Activated CD8-positive, alpha-beta T cell treated with anti-CD3 and anti-CD28 coated beads for 36 hours (primary cell): ENCODE results near the gene UBA3. TPM values are rescaled to one million over a fixed set of nuclear protein-coding genes. Genes with fewer than 3 reads are reported as not detected.

ENCODE experiments used
- ATAC-seq: fragments of 200-7000 bp; cut with Tn5 transposase; one replicate; pipeline ENCODE4 v1.10.0; 2021; ENCODE audit warnings: mild to moderate bottlenecking, moderate library complexity
- CTCF ChIA-PET: fragments of 350-600 bp; sonication (Branson Sonifier 250); formaldehyde crosslinking; loops from one replicate; lab custom pipeline; 2021; ENCODE audit warnings: antibody characterized with exemption; lab: Charles Lee
- POLR2A ChIA-PET: fragments of 350-600 bp; sonication (Branson Sonifier 250); formaldehyde crosslinking; loops from one replicate; lab custom pipeline; 2021; ENCODE audit warnings: antibody characterized with exemption; lab: Charles Lee
- DNase-seq: peaks from one replicate; pipeline ENCODE4 v3.0.0-alpha.2; 2020
- H3K27ac Mint-ChIP-seq: one replicate; pipeline ENCODE4 v1.8.0; 2021; ENCODE audit warnings: mild to moderate bottlenecking, mixed read lengths
- H3K27me3 Mint-ChIP-seq: one replicate; pipeline ENCODE4 v1.8.0; 2021; ENCODE audit warnings: mixed read lengths
- H3K36me3 Mint-ChIP-seq: one replicate; pipeline ENCODE4 v1.8.0; 2021; ENCODE audit warnings: low read depth, mixed read lengths
- H3K4me1 Mint-ChIP-seq: one replicate; pipeline ENCODE4 v1.8.0; 2021; ENCODE audit warnings: low read depth, mixed read lengths
- H3K4me3 Mint-ChIP-seq: one replicate; pipeline ENCODE4 v1.8.0; 2021; ENCODE audit warnings: mild to moderate bottlenecking, moderate library complexity, mixed read lengths
- H3K9me3 Mint-ChIP-seq: one replicate; pipeline ENCODE4 v1.8.0; 2021; ENCODE audit warnings: mixed read lengths
- intact Hi-C: fragments of 100-400 bp; cut with micrococcal nuclease; formaldehyde crosslinking; loops from one replicate; pipeline ENCODE4 v1.10.0; 2022
- total RNA-seq, 2 experiments: library from RNA; stranded (reverse); gene quantifications; one replicate each; pipeline ENCODE4 v1.2.3, GENCODE V29; 2021
- TF ChIP-seq, protein P1 (sequence below): fragments of 200-600 bp; IDR thresholded peaks from one replicate; pipeline ENCODE4 v1.8.0; 2022; ENCODE audit warnings: antibody characterized with exemption, mild to moderate bottlenecking

Gene UBA3
- total RNA-seq, 2 experiments from 2014 or later, result 72.7 to 75.6 TPM

GRCh38 chr3:69082805-69083204, 2.6 kb upstream of the UBA3 start:
- POLR2A ChIA-PET, result interaction anchor here (0.8 to 4.0 kb wide), 8 partner anchors 8 to 117 kb away, joined by 3 to 29 read pairs (median 6); partner anchors contain the start of gene TMF1

DNA sequence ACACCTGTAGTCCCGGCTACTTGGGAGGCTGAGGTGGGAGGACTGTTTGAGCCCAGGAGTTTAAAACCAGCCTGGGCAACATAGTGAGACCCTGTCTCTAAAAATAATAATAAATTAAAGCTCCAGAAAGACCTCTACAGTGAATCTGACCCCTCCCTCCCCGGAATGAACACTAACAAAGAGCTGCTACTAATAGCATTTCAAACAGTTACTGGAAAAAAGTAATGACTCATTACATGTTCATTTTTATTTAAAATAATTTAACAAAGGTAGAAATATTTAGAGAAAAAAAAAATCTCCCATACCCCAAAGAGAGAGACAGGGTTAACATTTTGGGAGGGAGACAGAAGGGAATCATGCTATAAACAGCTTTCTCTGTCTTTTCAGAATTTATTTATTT, 2.2 kb upstream of the UBA3 start:
- POLR2A ChIA-PET, result interaction anchor here (0.8 to 4.0 kb wide), 7 partner anchors 8 to 117 kb away, joined by 3 to 29 read pairs (median 7); partner anchors contain the start of gene TMF1
- ATAC-seq, result no peak

More at GRCh38 chr3:69082805-69083204, 2.6 kb upstream of the UBA3 start:
- DNase-seq, result peak; percentile 91
- Mint-ChIP-seq H3K4me1 (peaks cover 53% of the 10 kb centered on the region), H3K36me3 (peaks cover 27% of the 10 kb centered on the region), H3K4me3 (peak overlapping the region; percentile 60), H3K9me3 (no peaks in the 10 kb centered on the region), H3K27ac (peak overlapping the region; percentile 98), H3K27me3 (no peaks in the 10 kb centered on the region)
- TF ChIP-seq, protein P1, sequence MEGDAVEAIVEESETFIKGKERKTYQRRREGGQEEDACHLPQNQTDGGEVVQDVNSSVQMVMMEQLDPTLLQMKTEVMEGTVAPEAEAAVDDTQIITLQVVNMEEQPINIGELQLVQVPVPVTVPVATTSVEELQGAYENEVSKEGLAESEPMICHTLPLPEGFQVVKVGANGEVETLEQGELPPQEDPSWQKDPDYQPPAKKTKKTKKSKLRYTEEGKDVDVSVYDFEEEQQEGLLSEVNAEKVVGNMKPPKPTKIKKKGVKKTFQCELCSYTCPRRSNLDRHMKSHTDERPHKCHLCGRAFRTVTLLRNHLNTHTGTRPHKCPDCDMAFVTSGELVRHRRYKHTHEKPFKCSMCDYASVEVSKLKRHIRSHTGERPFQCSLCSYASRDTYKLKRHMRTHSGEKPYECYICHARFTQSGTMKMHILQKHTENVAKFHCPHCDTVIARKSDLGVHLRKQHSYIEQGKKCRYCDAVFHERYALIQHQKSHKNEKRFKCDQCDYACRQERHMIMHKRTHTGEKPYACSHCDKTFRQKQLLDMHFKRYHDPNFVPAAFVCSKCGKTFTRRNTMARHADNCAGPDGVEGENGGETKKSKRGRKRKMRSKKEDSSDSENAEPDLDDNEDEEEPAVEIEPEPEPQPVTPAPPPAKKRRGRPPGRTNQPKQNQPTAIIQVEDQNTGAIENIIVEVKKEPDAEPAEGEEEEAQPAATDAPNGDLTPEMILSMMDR, result no peak
- CTCF ChIA-PET, result interaction anchor here (0.9 to 1.5 kb wide), 3 partner anchors 11 to 39 kb away, joined by 4 to 5 read pairs (median 4); no protein-coding TSS in a partner anchor
- intact Hi-C loops, result loop anchor here (2.0 kb wide), 1 partner anchor 30 kb away; the partner anchor contains the start of gene TMF1
- ATAC-seq, result peak; percentile 57

DNA sequence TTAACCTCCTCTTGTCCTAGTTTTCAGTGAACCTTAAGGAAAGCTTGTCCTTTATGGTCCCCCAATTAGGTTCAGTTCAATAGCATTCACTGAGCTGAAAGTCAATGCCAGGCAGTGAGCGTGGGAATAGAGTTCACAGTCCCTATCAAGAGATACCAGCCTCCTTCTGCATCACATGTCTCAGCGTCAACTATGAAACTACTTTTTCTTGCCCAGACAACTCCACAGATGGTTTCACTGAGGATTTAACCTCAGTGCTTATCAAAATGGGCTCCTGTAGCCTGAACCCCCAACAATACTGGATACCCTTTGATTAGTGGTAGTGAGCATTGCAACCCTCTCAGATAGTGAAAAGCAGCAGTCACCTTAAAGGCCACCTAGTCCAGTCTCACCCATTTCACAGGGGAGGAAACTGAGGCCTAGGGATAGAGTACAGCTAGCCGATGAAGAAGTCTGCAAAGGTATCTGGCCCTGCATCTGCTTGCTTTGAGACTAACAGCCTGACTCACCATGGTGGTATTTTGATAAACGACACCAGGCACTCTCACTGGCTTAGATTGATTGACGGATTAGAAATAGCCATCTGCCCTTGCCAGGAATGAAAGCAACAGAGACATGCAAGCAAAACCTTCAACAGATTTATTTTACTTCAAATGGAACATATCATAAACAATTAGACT, 1.6 kb upstream of the UBA3 start:
- no peaks in the 10 kb centered on the region for H3K27me3 Mint-ChIP-seq
- ChIA-PET POLR2A (interaction anchor here (0.6 to 4.0 kb wide), 8 partner anchors 9 to 118 kb away, joined by 3 to 29 read pairs (median 6); partner anchors contain the start of gene TMF1), CTCF (interaction anchor here (0.9 to 2.0 kb wide), 4 partner anchors 12 to 40 kb away, joined by 4 to 5 read pairs (median 4); no protein-coding TSS in a partner anchor)
- peaks cover 59% of the 10 kb centered on the region for H3K4me1 Mint-ChIP-seq
- no peaks in the 10 kb centered on the region for H3K9me3 Mint-ChIP-seq
- peak overlapping the region; percentile 98 for H3K27ac Mint-ChIP-seq
- intact Hi-C loops, result loop anchor here (2.0 kb wide), 2 partner anchors 13 to 29 kb away; partner anchors contain the start of gene TMF1
- DNase-seq (peak; percentile 35), ATAC-seq (no peak)
- TF ChIP-seq, protein P1, result no peak
- peak overlapping the region; percentile 27 for H3K4me3 Mint-ChIP-seq
- peaks cover 26% of the 10 kb centered on the region for H3K36me3 Mint-ChIP-seq

More for the DNA sequence above, 2.2 kb upstream of the UBA3 start:
- CTCF ChIA-PET, result interaction anchor here (0.9 to 1.5 kb wide), 3 partner anchors 11 to 39 kb away, joined by 4 to 5 read pairs (median 4); no protein-coding TSS in a partner anchor
- intact Hi-C loops, result loop anchor here (2.0 kb wide), 1 partner anchor 30 kb away; the partner anchor contains the start of gene TMF1
- H3K27me3 Mint-ChIP-seq, result no peaks in the 10 kb centered on the region
- H3K36me3 Mint-ChIP-seq, result peaks cover 26% of the 10 kb centered on the region
- DNase-seq, result no peak
- peak overlapping the region; percentile 98 for H3K27ac Mint-ChIP-seq
- no peaks in the 10 kb centered on the region for H3K9me3 Mint-ChIP-seq
- TF ChIP-seq, protein P1, result no peak
- H3K4me1 Mint-ChIP-seq, result peaks cover 56% of the 10 kb centered on the region
- peak overlapping the region; percentile 60 for H3K4me3 Mint-ChIP-seq

- Mint-ChIP-seq H3K4me1 (peaks cover 60% of the 10 kb centered on the region), H3K36me3 (peaks cover 19% of the 10 kb centered on the region), H3K27me3 (no peaks in the 10 kb centered on the region), H3K4me3 (peak overlapping the region; percentile 88), H3K27ac (peak overlapping the region; percentile 78), H3K9me3 (no peaks in the 10 kb centered on the region)
- ChIA-PET POLR2A (interaction anchor here (1.3 to 3.6 kb wide), 5 partner anchors 8 to 27 kb away, joined by 3 to 16 read pairs (median 8); partner anchors contain the start of gene TMF1), CTCF (interaction anchor here (1.2 to 2.0 kb wide), 3 partner anchors 14 to 27 kb away, joined by 3 to 6 read pairs (median 4); no protein-coding TSS in a partner anchor)
- ATAC-seq, result no peak
- TF ChIP-seq, protein P1, result no peak
- intact Hi-C loops, result loop anchor here (2.0 kb wide), 1 partner anchor 15 kb away; no protein-coding TSS in a partner anchor
- DNase-seq, result no peak
These were observed 651 bp downstream of the UBA3 start for GRCh38 chr3:69079269-69080159.
